HG02678 (cell line): Measurements from ENCODE around the gene RANBP9.
A peak's percentile ranks its signal among the peaks of the same experiment; 100 is the strongest.

Experiments used
- ATAC-seq: cut with Tn5 transposase; IDR thresholded peaks from one replicate; pipeline ENCODE4 v1.9.1; 2021; ENCODE audit warnings: mild to moderate bottlenecking, moderate library complexity; ENCODE audit not compliant: unreplicated experiment

RANBP9 gene

DNA sequence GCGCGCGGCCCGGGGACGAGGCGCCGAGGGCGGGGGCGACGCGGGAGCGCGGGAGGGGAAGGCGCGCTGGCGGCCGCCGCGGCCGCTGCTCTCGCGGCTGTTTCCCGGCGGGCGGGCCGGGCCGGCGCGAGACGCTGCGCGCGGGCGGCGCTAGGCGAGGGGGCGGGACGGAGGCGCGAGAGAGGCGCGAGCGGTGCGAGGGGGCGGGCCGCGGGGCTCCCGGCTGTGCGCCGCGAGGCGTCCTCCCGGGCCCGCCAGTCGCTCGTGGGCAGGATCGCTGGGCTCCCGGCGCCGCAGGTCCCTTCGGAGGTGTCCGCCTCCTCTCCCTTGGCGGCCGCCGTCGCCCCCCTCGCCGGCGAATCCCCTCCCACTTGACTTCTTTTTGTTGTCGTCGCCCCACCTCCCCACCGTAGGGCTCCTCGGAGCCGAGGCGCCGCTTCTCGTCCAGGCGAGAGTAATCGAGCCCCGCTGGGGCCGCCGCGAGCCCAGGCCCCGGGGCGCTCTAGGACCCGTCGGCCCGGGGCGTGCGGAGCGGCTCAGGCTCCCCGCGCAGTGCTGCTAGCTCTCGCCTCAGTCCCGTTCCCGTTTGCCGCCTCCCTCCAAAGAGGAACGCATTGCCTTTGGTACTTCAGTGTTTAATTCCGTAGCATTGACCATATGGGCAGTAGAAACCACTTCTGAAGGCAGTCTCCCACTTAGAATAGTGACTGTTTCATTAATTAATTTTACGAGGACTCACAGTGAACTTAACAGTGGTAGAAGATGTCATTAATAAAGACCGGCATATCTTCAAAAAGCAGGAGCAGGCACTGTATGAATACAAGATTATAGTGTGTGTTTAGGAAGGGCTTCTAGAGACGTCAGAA, at the start of gene RANBP9:
TSS of gene RANBP9 (minus strand) at position 103 of the 866 bp plus-strand sequence. CDS start 330 bp downstream, outside the sequence.
- peak; percentile 80 for ATAC-seq

DNA sequence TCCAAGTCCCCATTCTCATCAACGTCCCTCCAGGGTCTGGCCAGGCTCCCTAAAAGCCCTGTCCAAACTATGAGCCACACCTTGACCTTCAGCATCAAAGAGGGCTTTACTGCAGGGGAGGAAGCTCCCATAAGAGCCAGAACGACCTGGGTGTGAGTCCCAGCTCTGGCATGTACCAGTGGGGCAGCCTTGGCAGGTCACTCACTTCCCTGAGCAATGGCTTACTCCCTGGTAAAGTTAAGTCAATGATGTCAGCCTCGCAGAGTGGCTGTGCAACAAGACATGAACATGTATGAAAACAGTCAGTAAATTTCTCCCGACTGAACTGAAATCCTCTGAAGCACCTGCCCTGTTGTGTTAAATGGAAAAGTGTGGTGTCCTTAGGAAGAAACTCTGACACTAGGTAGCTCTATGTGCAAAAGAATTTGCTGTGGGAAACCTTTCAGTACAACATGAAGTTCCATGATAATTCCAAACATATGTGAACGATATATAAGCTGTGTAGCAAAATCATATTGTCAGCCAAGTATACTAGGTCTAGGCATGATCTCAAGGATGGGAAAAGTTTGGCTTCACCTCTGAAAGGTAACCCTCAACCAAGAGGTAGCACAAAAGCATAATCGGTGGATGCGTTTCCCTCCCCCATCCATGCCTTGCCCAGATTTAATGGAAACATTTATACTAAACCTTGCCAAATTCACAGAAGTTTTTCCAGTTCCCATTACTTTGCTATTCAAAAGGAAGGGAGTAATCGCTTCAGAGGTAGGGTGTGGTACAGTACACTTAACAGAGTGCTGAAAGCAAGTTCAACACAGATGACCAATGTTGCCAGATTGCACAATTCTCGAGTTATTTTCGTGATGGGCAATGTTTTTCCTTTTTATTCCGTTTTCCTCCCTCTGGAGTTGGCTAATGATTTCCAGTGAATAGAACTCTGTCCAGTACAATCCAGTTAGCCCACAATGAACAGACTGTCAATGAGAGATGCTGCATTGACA, 49.0 kb upstream of the RANBP9 start:
- no peak for ATAC-seq

DNA sequence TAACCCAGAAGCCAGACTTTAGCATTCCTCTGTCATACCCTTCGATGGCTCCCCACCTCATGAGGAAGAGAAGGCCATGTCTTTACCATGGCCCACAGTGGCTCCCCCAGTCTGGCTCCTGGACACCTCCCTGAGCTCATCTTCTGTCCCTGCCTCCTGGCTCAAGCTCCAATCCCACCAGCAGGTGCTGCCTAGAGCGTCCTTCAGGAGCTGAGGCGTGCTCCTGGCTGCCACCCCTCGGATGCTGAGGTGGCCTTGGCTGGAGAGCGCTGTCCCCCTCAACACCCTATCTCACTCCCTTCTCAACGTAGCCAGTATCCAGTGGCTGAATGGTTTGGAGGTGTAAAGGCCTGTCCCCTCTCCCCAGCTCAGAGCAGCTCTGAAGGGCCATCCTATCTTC, 47.4 kb upstream of the RANBP9 start:
- ATAC-seq, result no peak

DNA sequence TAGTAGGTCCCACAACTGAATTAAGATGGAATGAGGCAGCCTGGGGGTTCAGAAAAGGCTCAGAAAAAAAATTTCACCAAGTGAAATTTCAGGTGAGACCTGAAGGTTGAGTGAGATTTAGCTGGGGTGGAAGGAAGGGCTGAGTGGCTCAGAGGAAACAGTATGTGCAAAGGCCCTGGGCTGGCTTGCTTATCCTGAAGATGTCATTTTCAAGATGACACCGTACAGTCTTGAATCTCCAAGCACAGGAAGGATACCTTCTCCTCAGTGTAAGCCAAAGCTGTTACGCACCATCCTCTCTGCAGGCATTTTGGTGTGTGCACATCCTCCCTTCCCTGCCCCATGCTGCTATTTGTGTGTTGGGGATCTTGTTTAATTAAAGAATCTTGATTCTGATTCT, 43.0 kb upstream of the RANBP9 start:
- ATAC-seq, result no peak

DNA sequence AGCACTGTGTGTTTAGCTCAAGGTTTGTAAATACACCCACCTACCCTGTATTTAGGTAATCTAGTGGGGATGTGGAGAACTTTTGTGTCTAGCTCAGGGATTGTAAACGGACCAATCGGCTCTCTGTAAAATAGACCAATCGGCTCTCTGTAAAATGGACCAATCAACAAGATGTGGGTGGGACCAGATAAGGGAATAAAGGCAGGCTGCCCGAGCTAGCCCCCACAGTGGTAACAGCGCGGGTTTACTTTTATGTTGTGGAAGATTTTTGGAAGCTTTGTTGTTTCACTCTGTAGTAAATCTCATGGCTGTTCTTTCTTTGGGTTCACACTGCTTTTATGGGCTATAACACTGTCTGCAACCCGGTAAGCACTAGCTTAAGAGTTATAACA, 32.1 kb upstream of the RANBP9 start:
- ATAC-seq, result no peak

DNA sequence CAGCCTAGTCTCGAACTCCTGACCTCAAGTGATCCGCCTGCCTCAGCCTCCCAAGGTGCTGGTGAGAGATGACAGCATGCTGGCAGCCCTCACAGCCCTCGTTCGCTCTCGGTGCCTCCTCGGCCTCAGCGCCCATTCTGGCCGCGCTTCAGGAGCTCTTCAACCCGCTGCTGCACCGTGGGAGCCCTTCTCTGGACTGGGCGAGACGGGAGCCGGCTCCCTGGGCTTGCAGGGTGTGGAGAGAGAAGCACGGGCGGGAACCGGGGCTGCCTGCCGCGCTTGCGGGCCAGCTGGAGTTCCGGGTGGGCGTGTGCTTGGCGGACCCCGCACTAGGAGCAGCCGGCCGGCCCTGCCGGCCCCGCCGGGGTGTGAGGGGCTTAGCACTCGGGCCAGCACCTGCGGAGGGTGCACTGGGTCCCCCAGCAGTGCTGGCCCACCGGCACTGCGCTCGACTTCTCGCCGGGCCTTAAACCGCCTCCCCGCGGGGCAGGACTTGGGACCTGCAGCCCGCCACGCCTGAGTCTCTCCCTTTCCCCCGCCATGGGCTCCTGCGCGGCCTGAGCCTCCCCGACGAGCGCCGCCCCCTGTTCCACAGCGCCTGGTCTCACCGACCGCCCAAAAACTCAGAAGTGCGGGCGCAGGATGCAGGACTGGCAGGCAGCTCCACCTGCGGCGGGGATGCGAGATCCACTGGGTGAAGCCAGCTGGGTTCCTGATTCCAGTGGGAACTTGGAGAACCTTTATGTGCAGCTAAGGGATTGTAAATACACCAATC, 31.5 kb upstream of the RANBP9 start:
- no peak for ATAC-seq

DNA sequence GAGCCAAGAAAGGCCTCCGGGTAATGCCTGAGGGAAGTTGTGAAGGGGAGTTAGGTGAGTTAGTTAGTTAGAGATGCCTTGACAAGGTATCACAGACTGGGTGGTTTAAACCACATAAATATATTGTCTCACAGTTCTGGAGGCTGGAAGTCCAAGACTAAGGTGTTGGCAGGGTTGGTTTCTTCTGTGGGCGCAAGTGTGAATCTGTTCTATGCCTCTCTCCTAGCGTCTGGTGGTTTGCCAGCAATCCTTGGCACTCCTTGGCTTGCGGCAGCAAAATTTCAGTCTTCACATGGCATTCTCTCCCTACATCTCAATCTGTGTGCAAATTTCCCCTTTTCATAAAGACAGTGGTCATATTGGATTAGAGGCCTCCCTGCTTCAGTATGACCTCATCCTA, 29.7 kb upstream of the RANBP9 start:
- ATAC-seq, result no peak

DNA sequence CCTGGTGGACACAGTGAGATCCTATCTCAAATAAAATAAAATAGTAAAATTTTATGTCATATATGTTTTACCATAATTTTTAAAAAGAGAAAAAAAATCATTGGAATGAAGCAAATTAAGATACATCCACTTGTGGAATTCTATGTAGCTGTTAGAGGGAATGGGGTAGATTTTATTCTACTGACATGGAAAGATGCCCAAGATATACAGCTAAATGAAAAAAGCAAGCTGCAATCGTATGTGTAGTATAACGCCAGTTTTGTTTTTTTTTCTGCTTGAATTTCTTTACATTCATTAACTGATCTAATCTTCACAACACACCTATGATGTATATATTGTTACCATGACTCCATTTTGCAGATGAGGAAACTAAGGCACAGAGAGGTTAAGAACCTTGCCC, 23.4 kb upstream of the RANBP9 start:
- ATAC-seq, result no peak

DNA sequence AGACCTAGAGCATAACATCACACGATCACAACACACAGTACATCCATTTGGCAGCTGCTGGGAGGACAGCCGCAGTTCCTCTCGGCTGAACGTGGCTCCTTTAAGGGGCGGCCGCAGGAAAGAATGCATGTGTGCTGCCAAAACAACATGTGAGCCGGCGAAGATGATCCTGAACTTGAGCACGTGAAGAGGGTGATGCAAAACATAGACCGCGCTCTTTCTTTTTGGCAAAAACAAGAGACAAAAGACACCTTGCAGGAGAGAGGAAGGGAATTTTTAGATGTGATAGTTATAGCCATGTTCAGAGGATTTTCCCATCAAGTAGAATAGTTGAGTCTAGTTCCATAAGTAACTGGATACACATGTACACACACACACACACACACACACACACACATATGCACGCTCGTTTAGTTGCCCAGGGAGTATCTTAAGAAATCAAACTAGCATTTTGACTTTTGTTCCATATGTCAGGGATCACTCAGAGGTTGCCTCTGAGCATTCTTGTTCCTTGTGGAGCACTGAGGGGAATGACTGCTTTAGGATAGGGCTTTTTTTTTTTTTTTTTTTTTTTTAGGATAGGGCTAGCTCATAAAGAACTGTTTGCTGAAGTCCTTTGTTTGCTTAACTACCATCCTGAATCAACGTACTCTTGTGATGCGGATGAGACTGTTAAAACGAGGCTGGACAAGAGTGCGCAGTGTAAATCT, 21.7 kb upstream of the RANBP9 start:
- ATAC-seq, result no peak

DNA sequence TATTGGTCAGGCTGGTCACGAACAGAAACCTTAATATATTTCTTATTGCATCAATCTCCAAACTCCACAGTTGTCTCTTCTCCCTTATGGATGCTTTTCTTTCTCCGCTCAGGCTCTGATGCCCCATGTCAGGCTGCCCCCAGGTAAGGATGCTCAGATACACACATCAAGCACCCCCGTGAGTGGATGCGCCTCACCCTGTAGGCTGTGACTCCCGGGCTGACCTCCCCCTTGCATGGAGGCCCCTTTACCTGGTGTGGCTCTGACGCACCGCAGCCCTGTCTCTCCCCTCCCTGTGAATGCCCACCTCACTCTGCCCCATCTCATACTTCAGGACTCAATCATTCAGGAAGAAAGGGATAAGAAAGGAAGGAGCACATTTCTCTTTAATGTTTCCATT, 19.1 kb upstream of the RANBP9 start:
- ATAC-seq, result no peak

DNA sequence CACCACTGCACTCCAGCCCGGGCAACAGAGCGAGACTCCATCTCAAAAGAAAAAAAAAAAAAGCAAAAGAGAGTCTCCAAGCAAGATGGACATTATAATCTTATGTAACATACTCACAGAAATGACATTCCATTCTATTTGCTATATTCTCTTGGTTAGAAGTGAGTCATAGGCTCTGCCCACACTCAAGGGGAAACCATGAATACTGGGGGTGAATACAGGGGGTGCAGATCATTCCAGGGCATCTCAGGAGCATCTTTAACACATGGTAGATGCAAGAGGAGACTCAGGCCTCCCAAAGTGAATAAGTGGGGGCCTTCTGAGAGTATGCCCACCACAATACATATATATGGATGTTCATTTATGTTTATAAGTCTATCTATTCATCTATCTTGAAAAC, 18.3 kb upstream of the RANBP9 start:
- no peak for ATAC-seq

DNA sequence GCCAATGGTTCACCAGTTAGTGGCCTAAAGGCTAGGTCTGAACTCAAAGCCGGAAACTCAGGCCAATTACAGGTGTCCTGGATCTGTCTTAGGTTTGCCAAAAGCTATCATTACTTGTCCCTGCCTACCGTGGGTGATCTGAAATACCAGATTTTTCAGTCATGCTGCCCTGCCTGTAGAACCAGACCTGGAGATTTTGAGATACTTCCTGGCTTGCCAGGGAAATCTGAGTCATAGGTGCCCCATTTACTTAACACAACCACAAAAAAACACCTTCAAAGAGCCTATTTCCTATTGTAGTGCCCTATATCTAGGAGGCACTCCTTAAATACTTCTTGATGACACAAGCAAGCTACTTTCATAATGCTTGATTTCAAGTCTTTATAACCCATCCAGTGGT, 13.9 kb upstream of the RANBP9 start:
- ATAC-seq, result no peak

DNA sequence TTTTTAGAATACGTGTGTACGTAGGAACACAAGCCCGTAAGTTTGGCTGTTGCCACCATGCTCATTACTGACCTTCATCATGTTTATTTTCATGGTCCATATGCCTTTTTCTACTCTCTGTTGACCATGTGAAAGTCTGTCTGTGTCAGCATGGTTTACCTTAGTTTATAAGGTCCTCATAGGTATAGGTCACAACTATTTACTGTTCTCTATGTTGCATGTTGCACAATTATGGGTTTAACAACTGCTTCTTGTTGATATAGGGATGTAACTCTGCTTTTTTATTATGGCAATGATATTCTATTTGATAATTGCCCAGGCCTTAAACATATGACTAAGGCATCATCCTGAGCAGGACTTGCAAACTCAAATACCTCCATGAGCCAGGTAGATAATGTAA, 13.4 kb upstream of the RANBP9 start:
- no peak for ATAC-seq

DNA sequence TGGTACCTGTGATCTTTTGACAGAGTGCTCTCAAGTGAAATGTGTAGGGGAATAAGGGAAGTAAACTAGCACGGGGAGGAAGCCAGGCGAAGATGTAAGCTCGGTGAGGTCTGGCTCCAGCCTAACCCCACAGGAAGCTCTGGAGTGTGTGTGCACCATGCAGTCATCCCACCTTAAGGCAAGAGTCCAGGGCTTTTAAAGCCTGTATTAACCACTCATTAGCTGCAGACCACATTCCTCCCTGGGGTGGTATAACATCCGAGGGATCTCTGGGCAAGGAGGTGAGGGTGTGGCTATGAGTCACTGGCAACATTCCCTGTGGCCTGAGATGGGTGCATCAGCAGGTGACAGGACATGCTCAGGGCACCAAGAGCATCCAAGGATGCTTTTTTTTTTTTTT, 12.5 kb upstream of the RANBP9 start:
- no peak for ATAC-seq

DNA sequence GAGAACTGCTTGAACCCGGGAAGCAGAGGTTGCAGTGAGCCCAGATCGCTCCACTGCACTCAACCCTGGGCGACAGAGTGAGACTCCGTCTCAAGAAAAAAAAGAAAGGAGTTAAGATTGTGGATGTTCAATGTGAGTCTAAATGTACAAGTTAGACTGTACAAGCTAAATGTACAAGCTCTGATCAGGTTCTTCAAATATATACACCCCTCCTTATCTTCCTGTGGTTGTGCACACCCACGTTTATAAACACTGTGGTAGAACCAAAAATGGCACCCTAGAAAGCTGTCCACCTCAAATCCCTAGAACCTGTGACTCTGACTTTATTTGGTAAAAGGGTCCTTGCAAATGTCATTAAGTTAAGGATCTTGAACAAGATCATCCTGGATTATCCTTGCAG, 11.2 kb upstream of the RANBP9 start:
- ATAC-seq, result no peak

DNA sequence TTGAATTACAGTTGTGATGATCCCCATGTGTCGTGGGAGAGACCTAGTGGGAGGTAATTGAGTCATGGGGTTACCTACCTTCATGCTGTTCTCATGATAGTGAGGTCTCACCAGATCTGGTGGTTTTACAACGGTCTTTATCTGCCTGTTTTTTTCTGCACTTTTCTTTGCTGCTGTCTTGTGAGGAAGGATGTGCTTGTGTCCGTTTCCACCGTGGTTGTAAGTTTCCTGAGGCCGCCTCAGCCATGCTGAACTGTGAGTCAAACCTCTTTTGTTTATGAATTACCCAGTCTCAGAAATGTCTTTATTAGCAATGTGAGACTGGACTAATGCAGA, 6.5 kb upstream of the RANBP9 start:
- ATAC-seq, result no peak

DNA sequence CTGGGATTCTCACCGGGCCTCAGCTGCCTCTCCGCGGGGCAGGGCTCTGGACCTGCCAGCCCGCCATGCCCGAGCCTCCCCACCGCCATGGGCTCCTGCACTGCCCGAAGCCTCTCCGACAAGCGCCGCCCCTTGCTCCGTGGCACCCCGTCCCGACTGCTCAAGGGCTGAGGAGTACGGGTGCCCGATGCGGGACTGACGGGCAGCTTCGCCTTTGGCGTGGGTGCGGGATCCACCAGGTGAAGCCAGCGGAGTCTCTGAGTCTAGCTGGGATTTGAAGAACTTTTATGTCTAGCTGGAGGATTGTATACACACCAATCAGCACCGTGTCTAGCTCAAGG, 5.3 kb upstream of the RANBP9 start:
- no peak for ATAC-seq

DNA sequence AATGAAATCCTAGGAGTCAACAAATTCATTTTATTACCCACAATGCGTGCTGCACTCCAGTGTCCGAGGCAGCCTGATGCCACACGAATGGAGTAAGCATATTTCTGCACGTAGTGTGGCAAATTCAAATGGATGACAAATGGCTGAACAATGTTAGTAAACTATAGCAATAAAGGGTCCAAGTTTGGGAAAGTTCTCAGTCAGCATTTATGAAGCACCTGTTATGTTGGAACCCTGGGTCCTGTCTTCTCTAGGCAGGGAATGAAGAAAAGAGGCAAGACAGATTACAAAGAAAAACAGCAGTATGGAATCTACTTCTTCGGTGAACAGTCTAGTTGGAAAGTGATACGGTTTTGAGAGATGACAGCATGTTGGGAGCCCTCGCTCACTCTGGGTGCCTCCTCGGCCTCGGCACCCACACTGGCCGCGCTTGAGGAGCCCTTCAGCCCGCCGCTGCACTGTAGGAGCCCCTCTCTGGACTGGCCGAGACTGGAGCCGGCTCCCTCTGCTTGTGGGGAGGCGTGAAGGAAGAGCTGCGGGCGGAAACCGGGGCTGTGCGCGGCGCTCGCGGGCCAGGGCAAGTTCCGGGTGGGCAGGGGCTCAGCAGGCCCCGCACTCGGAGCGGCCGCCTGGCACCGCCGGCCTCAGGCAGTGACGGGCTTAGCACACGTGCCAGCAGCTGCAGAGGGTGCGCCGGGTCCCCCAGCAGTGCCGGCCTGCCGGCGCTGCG, 4.8 kb upstream of the RANBP9 start:
- no peak for ATAC-seq

DNA sequence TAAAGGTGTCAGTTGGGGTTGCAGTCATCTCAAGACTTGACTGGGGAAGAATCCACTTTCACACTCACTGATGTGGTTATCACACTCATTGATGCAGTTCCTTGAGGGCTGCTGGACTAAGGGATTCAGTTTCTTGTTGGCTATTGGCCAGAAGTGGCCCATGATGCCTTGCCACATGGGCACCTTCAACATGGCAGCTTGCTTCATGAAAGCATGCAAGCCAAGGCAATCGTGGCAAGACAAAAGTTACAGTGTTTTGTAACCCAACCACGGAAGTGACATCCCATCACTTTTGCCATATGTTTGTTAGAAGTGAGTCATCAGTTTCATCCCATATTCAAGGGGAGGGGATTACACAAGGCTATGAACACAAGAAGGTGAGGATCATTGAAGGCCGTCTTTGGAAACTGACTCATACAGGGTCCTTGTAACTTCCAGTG, 3.8 kb upstream of the RANBP9 start:
- ATAC-seq, result no peak

DNA sequence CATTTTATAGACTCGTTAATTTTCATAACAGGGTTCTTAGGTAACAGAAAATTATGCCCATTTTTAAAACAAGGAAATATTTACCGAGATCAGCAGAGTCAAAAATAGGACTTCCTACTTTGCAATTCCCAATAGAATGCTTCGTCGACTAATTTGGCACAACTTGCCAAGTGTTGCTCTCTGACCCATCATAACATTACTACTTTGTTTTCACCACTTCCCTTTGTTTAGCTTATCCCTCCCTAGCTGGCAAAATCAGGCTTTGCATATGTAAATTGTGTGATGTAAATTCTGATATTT, 914 bp upstream of the RANBP9 start:
- ATAC-seq, result no peak
